H4 (cell line): ENCODE measurements around the gene CFAP77. TPM values are rescaled to one million over a fixed set of nuclear protein-coding genes. Genes with fewer than 3 reads are reported as not detected.

Experiments used
- DNase-seq: peaks from one replicate; pipeline ENCODE4 v3.0.0-alpha.2; 2015; ENCODE audit warnings: low spot score
- total RNA-seq: library from RNA; depleted of rRNA; stranded (reverse); fragments of >200 nt; shearing (Covaris generic); gene quantifications from 2 replicates; pipeline ENCODE4 v1.2.3, GENCODE V29; 2014

Gene CFAP77
- total RNA-seq, 1 experiment from 2014 or later = not detected

GRCh38 chr9:132488626-132489025, 78.6 kb downstream of the CFAP77 start:
- DNase-seq = no peak

GRCh38 chr9:132489536-132489935, 79.5 kb downstream of the CFAP77 start:
- DNase-seq = no peak

GRCh38 chr9:132494857-132495256, 84.8 kb downstream of the CFAP77 start:
- DNase-seq = no peak

GRCh38 chr9:132497731-132498130, 87.7 kb downstream of the CFAP77 start:
- DNase-seq = no peak

- DNase-seq = no peak
These were observed 88.7 kb downstream of the CFAP77 start for GRCh38 chr9:132498531-132499210.

GRCh38 chr9:132499251-132499650, 89.2 kb downstream of the CFAP77 start:
- no peak for DNase-seq

GRCh38 chr9:132500193-132500592, 90.2 kb downstream of the CFAP77 start:
- DNase-seq = no peak

GRCh38 chr9:132502480-132502879, 92.5 kb downstream of the CFAP77 start:
- no peak for DNase-seq

- no peak for DNase-seq
These were observed 93.1 kb downstream of the CFAP77 start for GRCh38 chr9:132503116-132503515.

- DNase-seq = no peak
These were observed 94.5 kb downstream of the CFAP77 start for GRCh38 chr9:132504488-132504887.

GRCh38 chr9:132505991-132506655, 96.1 kb downstream of the CFAP77 start:
- DNase-seq = no peak

GRCh38 chr9:132506977-132507669, 97.1 kb downstream of the CFAP77 start:
- no peak for DNase-seq

- DNase-seq = peak; percentile 45
These were observed 97.9 kb downstream of the CFAP77 start for GRCh38 chr9:132507670-132508469.

- DNase-seq = no peak
These were observed 100.2 kb downstream of the CFAP77 start for GRCh38 chr9:132509928-132510874.

GRCh38 chr9:132511191-132511999, 101.4 kb downstream of the CFAP77 start:
- no peak for DNase-seq

GRCh38 chr9:132513416-132513815, 103.4 kb downstream of the CFAP77 start:
- no peak for DNase-seq

- DNase-seq = no peak
These were observed 104.2 kb downstream of the CFAP77 start for GRCh38 chr9:132514011-132514744.

GRCh38 chr9:132514821-132515220, 104.8 kb downstream of the CFAP77 start:
- DNase-seq = no peak

GRCh38 chr9:132516301-132516700, 106.3 kb downstream of the CFAP77 start:
- DNase-seq = peak; percentile 57
